Upper lobe of left lung (tissue), 4 donors: Measurements from ENCODE around the gene TOGARAM2.

Experiments used
- EP300 ChIP-seq, 4 donors: sonication (generic); formaldehyde crosslinking; IDR thresholded peaks; one replicate each; pipeline ENCODE4 v1.5.1; 2017; ENCODE audit warnings: antibody characterized with exemption in 4 of 4, control low read depth in 2 of 4
- POLR2A ChIP-seq, 4 donors: fragments of 450-650 bp; IDR thresholded peaks; one replicate each; pipeline ENCODE4 v1.5.1; 2016 to 2017; ENCODE audit warnings: antibody characterized with exemption in 4 of 4, mild to moderate bottlenecking in 2 of 4
- TF ChIP-seq, protein P1 (sequence below), 6 experiments: fragments of 450-650 bp in 4 of 6; fragments of 200-600 bp in 2 of 6; sonication (generic) in 2 of 6; IDR thresholded peaks; one replicate each; pipeline ENCODE4 v1.5.1; 2016 to 2019; ENCODE audit warnings: antibody characterized with exemption in 6 of 6

DNA sequence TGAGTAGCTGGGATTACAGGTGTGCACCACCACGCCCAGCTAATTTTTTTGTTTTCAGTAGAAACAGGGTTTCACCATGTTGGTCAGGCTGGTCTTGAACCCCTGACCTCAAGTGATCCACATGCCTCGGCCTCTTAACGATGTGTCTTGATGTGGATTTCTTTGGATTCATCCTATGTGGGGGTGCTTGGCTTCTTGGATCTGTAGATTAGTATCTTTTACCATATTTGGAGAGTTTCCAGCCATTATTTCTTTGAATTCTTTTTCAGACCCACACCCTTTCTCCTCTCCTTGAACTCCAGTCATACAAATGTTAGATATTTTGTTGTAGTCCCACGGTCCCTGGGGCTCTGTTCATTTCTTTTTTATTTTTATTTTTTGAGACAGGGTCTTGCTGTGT is 6.8 kb upstream of the TOGARAM2 start:
- TF ChIP-seq, protein P1, sequence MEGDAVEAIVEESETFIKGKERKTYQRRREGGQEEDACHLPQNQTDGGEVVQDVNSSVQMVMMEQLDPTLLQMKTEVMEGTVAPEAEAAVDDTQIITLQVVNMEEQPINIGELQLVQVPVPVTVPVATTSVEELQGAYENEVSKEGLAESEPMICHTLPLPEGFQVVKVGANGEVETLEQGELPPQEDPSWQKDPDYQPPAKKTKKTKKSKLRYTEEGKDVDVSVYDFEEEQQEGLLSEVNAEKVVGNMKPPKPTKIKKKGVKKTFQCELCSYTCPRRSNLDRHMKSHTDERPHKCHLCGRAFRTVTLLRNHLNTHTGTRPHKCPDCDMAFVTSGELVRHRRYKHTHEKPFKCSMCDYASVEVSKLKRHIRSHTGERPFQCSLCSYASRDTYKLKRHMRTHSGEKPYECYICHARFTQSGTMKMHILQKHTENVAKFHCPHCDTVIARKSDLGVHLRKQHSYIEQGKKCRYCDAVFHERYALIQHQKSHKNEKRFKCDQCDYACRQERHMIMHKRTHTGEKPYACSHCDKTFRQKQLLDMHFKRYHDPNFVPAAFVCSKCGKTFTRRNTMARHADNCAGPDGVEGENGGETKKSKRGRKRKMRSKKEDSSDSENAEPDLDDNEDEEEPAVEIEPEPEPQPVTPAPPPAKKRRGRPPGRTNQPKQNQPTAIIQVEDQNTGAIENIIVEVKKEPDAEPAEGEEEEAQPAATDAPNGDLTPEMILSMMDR (IDR thresholded peaks at IDR 0.05) = no peak
- TF ChIP-seq POLR2A (IDR thresholded peaks at IDR 0.05) (no peak), EP300 (IDR thresholded peaks at IDR 0.05) (no peak)
